Dermis blood vessel endothelial cell (primary cell): ENCODE measurements around the gene PIWIL4. TPM values are rescaled to one million over a fixed set of nuclear protein-coding genes. Genes with fewer than 3 reads are reported as not detected.
"Not testable (repeated sequence)": the region's sequence is repeated elsewhere in the genome, so short reads cannot be mapped to it uniquely, and the experiment has no call there.

Experiments used
- DNase-seq: peaks from one replicate; pipeline ENCODE4 v3.0.0; 2010
- total RNA-seq: library from RNA; depleted of rRNA; stranded (reverse); fragments of >200 nt; gene quantifications from 2 replicates; pipeline ENCODE4 v1.2.3, GENCODE V29; 2014

Gene PIWIL4
- total RNA-seq, 1 donor from 2014 or later, result 1.2 TPM

GRCh38 chr11:94586546-94586945, 19.4 kb downstream of the PIWIL4 start:
- DNase-seq, result no peak

- no peak for DNase-seq
Measured at GRCh38 chr11:94586978-94587377, 19.8 kb downstream of the PIWIL4 start.

GRCh38 chr11:94588366-94588942, 21.3 kb downstream of the PIWIL4 start:
- no peak for DNase-seq

- DNase-seq, result no peak
Measured at GRCh38 chr11:94590352-94591041, 23.3 kb downstream of the PIWIL4 start.

GRCh38 chr11:94593030-94593429, 25.9 kb downstream of the PIWIL4 start:
- no peak for DNase-seq

- DNase-seq, result no peak
Measured at GRCh38 chr11:94595076-94595475, 27.9 kb downstream of the PIWIL4 start.

- DNase-seq, result no peak
Measured at GRCh38 chr11:94597896-94598295, 30.7 kb downstream of the PIWIL4 start.

- DNase-seq, result no peak
Measured at GRCh38 chr11:94599510-94599909, 32.3 kb downstream of the PIWIL4 start.

GRCh38 chr11:94602430-94603372, 35.5 kb downstream of the PIWIL4 start:
- DNase-seq, result no peak

- DNase-seq, result no peak
Measured at GRCh38 chr11:94603587-94603986, 36.4 kb downstream of the PIWIL4 start.

GRCh38 chr11:94604482-94604881, 37.3 kb downstream of the PIWIL4 start:
- no peak for DNase-seq

GRCh38 chr11:94613120-94613519, 46.0 kb downstream of the PIWIL4 start:
- no peak for DNase-seq

- DNase-seq, result peak; percentile 93
Measured at GRCh38 chr11:94623120-94623735, 56.1 kb downstream of the PIWIL4 start.

- not testable (repeated sequence) for DNase-seq
Measured at GRCh38 chr11:94625422-94625821, 58.3 kb downstream of the PIWIL4 start.

- not testable (repeated sequence) for DNase-seq
Measured at GRCh38 chr11:94627003-94627560, 59.9 kb downstream of the PIWIL4 start.

- DNase-seq, result no peak
Measured at GRCh38 chr11:94629741-94630140, 62.6 kb downstream of the PIWIL4 start.

- no peak for DNase-seq
Measured at GRCh38 chr11:94630221-94630620, 63.1 kb downstream of the PIWIL4 start.

GRCh38 chr11:94632356-94632755, 65.2 kb downstream of the PIWIL4 start:
- no peak for DNase-seq

- DNase-seq, result no peak
Measured at GRCh38 chr11:94635072-94635471, 67.9 kb downstream of the PIWIL4 start.

GRCh38 chr11:94636388-94636949, 69.3 kb downstream of the PIWIL4 start:
- no peak for DNase-seq

GRCh38 chr11:94638301-94638901, 71.2 kb downstream of the PIWIL4 start:
- no peak for DNase-seq

GRCh38 chr11:94638902-94639373, 71.8 kb downstream of the PIWIL4 start:
- DNase-seq, result peak; percentile 32
